ENCODE results near the gene HSBP1.

GRCh38 chr16:83859265-83859664 is 51.5 kb downstream of the HSBP1 start:
- TF ChIP-seq JUND (IDR thresholded peaks at IDR 0.05; ENCODE audit: borderline replicate concordance, low read depth, low read length): no peak
- no peak for TF ChIP-seq JUND (tag; IDR thresholded peaks at IDR 0.05; ENCODE audit: borderline replicate concordance, low read depth, low read length)
- TF ChIP-seq RFX5 (IDR thresholded peaks at IDR 0.05; ENCODE audit: low read depth, low read length): no peak
- TF ChIP-seq MLX (CRISPR knock-in tag; conservative IDR thresholded peaks at IDR 0.05): no peak
- TF ChIP-seq CTCF (IDR thresholded peaks at IDR 0.05 in 2 of 3, conservative IDR thresholded peaks at IDR 0.05 in 1 of 3; ENCODE audit: insufficient read depth in 2 of 3, low read depth in 1 of 3, low read length in 3 of 3): no peak
- TF ChIP-seq IRF2 (CRISPR knock-in tag; IDR thresholded peaks at IDR 0.05): no peak
- TF ChIP-seq ZNF212 (CRISPR knock-in tag; IDR thresholded peaks at IDR 0.05): no peak
- TF ChIP-seq SAFB2 (IDR thresholded peaks at IDR 0.05; ENCODE audit: borderline replicate concordance, low read depth, low read length, severe bottlenecking): no peak

Data from K562 (cell line).